Left lung (tissue), 10 donors: ENCODE data around the gene HGD. TPM values are rescaled to one million over a fixed set of nuclear protein-coding genes. Genes with fewer than 3 reads are reported as not detected.
"Not testable (repeated sequence)": the region's sequence is repeated elsewhere in the genome, so short reads cannot be mapped to it uniquely, and the experiment has no call there.

Experiments
- ATAC-seq: fragments of 200-7000 bp; cut with Tn5 transposase; one replicate; pipeline ENCODE4 v1.9.1; 2020; ENCODE audit warnings: moderate library complexity
- DNase-seq, 4 donors: peaks; one replicate each; pipeline ENCODE4 v3.0.0-alpha.2; 2013 to 2020
- H3K27ac ChIP-seq, 2 donors: fragments of 200-600 bp; sonication (generic) in 1 of 2; one replicate each; pipeline versions ENCODE4 v1.5.0 to v1.8.0; 2020 to 2021
- H3K27me3 ChIP-seq, 2 donors: fragments of 200-600 bp; sonication (generic) in 1 of 2; one replicate each; pipeline versions ENCODE4 v1.5.0 to v1.8.0; 2020 to 2021
- H3K36me3 ChIP-seq, 2 donors: fragments of 200-600 bp; sonication (generic) in 1 of 2; one replicate each; pipeline versions ENCODE4 v1.5.0 to v1.8.0; 2020 to 2021
- H3K4me1 ChIP-seq, 2 donors: fragments of 200-600 bp; one replicate each; pipeline ENCODE4 v1.8.0; 2021
- H3K4me3 ChIP-seq, 2 donors: fragments of 200-600 bp; sonication (generic) in 1 of 2; one replicate each; pipeline versions ENCODE4 v1.5.0 to v1.8.0; 2020 to 2021; ENCODE audit warnings: mild to moderate bottlenecking in 1 of 2
- H3K9me3 ChIP-seq, 2 donors: fragments of 200-600 bp; sonication (generic) in 1 of 2; one replicate each; pipeline versions ENCODE4 v1.5.0 to v1.8.0; 2020 to 2021
- CTCF ChIP-seq, 2 donors: fragments of 200-600 bp; sonication (generic) in 1 of 2; IDR thresholded peaks; one replicate each; pipeline versions ENCODE4 v1.5.0 to v1.8.0; 2021; ENCODE audit warnings: antibody characterized with exemption in 2 of 2
- intact Hi-C, 2 donors: fragments of 100-400 bp; cut with DNase I; formaldehyde crosslinking; loops; one replicate each; pipeline versions ENCODE4 v1.11.2 to v1.14.2; 2022
- polyA plus RNA-seq, 6 donors: library from polyadenylated mRNA; unstranded; fragments of 120-200 nt; gene quantifications; one replicate each; pipeline ENCODE4 v1.2.1, GENCODE V29; 2013; ENCODE audit not compliant: insufficient read length in 6 of 6
- total RNA-seq, 2 donors: library from RNA; stranded (reverse); fragmentation: NEBNext Ultra II Directional; extraction: Animal tissue kit (Norgen Biotek cat#: 25700); gene quantifications; one replicate each; pipeline ENCODE4 v1.2.1, GENCODE V29; 2021
- donor health status: DM: no; HTN: yes; CAD: no.
- donor health status: DM: no; HTN: no; CAD: no.

HGD gene
- total and polyA plus RNA-seq, 8 donors, result 0.38 to 2.4 (median 1.0) TPM

DNA sequence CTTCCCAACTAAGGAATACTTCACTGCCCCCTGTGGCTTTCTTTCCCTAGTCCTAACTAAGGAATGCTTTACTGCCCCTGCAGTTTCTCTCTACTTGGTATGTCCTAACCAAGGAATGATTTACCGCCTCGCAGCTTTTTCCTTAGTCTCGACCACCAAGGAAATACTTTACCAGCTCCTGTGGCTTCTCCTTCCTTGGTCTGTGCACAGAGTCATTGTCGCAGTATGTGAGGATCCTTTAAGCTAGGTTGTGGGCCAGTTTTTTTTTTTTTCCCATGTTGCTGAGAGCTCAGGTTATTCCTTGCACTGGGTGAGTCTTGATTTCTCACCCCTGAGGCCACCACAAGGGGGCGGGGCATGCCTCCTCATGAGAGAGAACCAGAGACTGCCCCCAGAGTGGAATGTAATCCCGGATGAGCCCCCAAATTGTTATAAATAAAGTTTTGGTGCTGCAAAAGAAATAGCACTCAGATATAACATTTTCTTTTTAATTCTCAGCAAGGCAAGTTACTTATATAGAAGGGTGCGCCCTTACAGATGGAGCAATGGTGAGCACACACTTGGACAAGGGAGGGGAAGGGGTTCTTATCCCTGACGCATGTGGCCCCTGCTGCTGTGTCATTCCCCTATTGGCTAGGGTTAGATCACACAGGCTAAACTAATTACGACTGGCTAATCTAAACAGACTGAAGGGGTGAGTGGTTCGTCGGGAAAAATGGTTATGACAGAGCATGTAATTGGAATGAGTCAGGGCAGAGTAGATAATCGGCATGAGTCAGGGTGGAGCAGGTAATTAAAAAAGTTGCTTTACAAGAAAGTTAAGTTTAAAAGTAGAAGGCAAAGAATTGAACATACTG is 58.9 kb downstream of the HGD start:
- Histone ChIP-seq H3K4me1 (no peaks in the 10 kb centered on the region), H3K4me3 (no peak overlapping the region), H3K9me3 (peaks cover 0 to 22% of the 10 kb centered on the region in 2 donors), H3K36me3 (no peaks in the 10 kb centered on the region), H3K27me3 (no peaks in the 10 kb centered on the region), H3K27ac (no peak overlapping the region)
- TF ChIP-seq CTCF (IDR thresholded peaks at IDR 0.05), result no peak
- intact Hi-C loops, result no loop called here
- no peak for ATAC-seq
- peak in 1 of 4 donors; percentile 34 for DNase-seq

- no peak for ATAC-seq
- intact Hi-C loops, result no loop called here
- TF ChIP-seq CTCF (IDR thresholded peaks at IDR 0.05), result no peak
Measured at GRCh38 chr3:120622457-120622856, 59.6 kb downstream of the HGD start.

DNA sequence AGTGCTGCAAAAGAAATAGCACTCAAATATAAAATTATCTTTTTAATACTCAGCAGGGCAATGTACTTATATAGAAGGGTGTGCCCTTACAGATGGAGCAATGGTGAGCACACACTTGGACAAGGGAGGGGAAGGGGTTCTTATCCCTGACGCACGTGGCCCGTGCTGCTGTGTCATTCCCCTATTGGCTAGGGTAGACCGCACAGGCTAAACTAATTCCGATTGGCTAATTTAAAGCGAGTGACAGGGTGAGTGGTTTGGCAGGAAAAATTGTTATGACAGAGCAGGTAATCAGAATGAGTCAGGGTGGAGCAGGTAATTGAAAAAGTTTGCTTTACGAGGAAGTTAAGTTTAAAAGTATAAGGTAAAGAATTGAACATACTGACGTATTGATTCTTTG is 65.3 kb downstream of the HGD start:
- intact Hi-C loops, H3K27me3 ChIP-seq, H3K9me3 ChIP-seq, ATAC-seq, H3K27ac ChIP-seq, H3K4me3 ChIP-seq, DNase-seq, H3K4me1 ChIP-seq, H3K36me3 ChIP-seq: not testable (repeated sequence)

More at GRCh38 chr3:120622457-120622856, 59.6 kb downstream of the HGD start:
- H3K9me3 ChIP-seq, result peaks cover 0 to 22% of the 10 kb centered on the region in 2 donors
- H3K4me1 ChIP-seq, result no peaks in the 10 kb centered on the region
- no peak overlapping the region for H3K27ac ChIP-seq
- no peaks in the 10 kb centered on the region for H3K36me3 ChIP-seq
- no peak for DNase-seq
- H3K4me3 ChIP-seq, result no peak overlapping the region
- no peaks in the 10 kb centered on the region for H3K27me3 ChIP-seq

DNA sequence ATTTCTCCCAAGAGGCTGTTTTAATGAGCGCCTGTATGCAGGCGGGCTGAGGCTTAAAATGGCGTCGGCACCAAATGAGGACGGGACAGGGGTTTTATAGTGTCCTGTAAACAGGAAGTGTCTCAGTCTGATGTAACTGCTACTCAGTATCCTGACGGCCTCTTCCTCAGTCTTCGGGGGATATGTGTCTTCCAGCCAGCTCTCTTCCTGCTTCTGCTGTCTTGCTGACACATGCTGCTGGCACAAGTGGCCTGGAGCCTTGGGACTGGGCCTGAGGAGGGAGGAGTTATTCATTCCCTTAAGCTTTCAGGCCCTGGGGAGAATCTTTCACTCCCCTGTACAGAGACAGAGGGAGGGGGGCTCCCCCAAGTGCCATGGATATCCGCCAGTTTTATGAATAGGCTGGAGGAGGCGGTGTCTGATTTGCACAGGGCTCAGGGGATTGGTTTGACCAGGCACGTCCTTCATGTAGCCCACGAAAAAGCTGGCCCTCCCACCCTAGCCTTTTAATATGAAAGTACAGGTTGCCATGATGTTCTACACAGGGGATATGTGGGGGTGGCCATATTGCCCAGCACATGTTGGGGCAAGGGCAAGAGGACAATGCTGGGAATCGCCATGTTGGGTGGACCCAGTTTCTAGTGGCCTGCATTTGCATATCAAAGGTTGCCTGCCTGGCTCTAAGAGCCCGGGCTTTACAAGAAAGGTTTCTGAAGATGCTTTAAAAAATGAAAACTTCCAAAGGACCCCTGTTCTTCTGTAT is 66.0 kb downstream of the HGD start:
- H3K27ac ChIP-seq, result no peak overlapping the region
- no peaks in the 10 kb centered on the region for H3K27me3 ChIP-seq
- H3K4me3 ChIP-seq, result no peak overlapping the region
- DNase-seq (peak in 1 of 4 donors; percentile 42), ATAC-seq (no peak)
- H3K9me3 ChIP-seq, result no peaks in the 10 kb centered on the region
- no peaks in the 10 kb centered on the region for H3K4me1 ChIP-seq
- H3K36me3 ChIP-seq, result no peaks in the 10 kb centered on the region
- intact Hi-C loops, result no loop called here
- TF ChIP-seq CTCF (IDR thresholded peaks at IDR 0.05), result no peak

DNA sequence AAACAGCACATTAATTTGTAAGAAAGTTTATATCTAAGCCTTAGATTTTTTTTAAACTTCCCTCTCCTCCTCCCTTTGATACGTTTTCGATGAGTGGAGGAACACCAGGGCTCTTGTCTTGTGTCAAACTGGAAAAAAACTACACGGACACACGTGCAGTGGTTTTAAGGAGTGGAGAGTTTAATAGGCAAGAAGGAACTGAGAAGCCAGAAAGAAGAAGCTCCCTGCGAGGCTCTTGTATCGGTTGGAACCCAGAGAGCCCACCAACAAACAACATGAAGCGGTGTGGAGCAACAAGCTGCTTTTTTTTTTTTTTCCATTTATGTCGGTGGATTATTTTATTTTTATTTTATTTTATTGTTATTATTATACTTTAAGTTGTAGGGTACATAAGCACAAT is 67.3 kb downstream of the HGD start:
- Histone ChIP-seq H3K27me3 (no peaks in the 10 kb centered on the region), H3K27ac (no peak overlapping the region), H3K4me1 (no peaks in the 10 kb centered on the region), H3K9me3 (no peaks in the 10 kb centered on the region), H3K36me3 (no peaks in the 10 kb centered on the region), H3K4me3 (no peak overlapping the region)
- TF ChIP-seq CTCF (IDR thresholded peaks at IDR 0.05), result no peak
- intact Hi-C loops, result no loop called here
- ATAC-seq, result no peak
- no peak for DNase-seq
